ENCODE measurements around the gene COL28A1.

- TF ChIP-seq, protein P1, sequence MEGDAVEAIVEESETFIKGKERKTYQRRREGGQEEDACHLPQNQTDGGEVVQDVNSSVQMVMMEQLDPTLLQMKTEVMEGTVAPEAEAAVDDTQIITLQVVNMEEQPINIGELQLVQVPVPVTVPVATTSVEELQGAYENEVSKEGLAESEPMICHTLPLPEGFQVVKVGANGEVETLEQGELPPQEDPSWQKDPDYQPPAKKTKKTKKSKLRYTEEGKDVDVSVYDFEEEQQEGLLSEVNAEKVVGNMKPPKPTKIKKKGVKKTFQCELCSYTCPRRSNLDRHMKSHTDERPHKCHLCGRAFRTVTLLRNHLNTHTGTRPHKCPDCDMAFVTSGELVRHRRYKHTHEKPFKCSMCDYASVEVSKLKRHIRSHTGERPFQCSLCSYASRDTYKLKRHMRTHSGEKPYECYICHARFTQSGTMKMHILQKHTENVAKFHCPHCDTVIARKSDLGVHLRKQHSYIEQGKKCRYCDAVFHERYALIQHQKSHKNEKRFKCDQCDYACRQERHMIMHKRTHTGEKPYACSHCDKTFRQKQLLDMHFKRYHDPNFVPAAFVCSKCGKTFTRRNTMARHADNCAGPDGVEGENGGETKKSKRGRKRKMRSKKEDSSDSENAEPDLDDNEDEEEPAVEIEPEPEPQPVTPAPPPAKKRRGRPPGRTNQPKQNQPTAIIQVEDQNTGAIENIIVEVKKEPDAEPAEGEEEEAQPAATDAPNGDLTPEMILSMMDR (IDR thresholded peaks at IDR 0.05; ENCODE audit: low read depth, low read length) = no peak
- no peak for TF ChIP-seq EZH2phosphoT487 (IDR thresholded peaks at IDR 0.05; ENCODE audit: low read depth)
These were observed 183.8 kb downstream of the COL28A1 start for GRCh38 chr7:7351832-7352231.
